GM12878 (cell line): Measurements from ENCODE around the gene CLDN9. TPM values are rescaled to one million over a fixed set of nuclear protein-coding genes. Genes with fewer than 3 reads are reported as not detected.

Source experiments
- FOS ChIP-seq: IDR thresholded peaks from 3 replicates; pipeline ENCODE4 v1.6.1; 2011; ENCODE audit warnings: borderline replicate concordance; ENCODE audit not compliant: insufficient read length; ENCODE audit errors: extremely low read depth
- GATAD2B ChIP-seq: fragments of 450-650 bp; conservative IDR thresholded peaks from 2 replicates; pipeline ENCODE4 v1.6.1; 2017; ENCODE audit warnings: low read depth, mild to moderate bottlenecking, moderate library complexity
- polyA plus RNA-seq, 11 experiments: library from polyadenylated mRNA; depleted of rRNA in 4 of 11; unstranded in 6 of 11; stranded (reverse) in 5 of 11; fragments of >200 nt; fragmentation: Nextera tagmentation in 4 of 11; fragmentation: Illumina TruSeq in 1 of 11; extraction: Ambion mirVana in 4 of 11; extraction: Trizol in 1 of 11; gene quantifications; 1 replicate in 1 of 11; 2 replicates in 10 of 11; pipeline versions ENCODE4 v1.2.1 to v1.2.3, GENCODE V29; 2011 to 2016; ENCODE audit warnings: inconsistent platforms in 2 of 11, missing spikeins in 2 of 11, low read depth in 1 of 11
- total RNA-seq, 4 experiments: library from RNA; depleted of rRNA in 3 of 4; stranded (reverse); fragments of >200 nt in 3 of 4; fragmentation: Illumina TruSeq in 1 of 4; extraction: Trizol in 1 of 4; gene quantifications; 2 replicates each; pipeline versions ENCODE4 v1.2.1 to v1.2.3, GENCODE V29; 2013 to 2021
- TF ChIP-seq, protein P1 (sequence below): fragments of 450-650 bp; IDR thresholded peaks from 2 replicates; pipeline ENCODE4 v1.6.1; 2018; ENCODE audit warnings: borderline replicate concordance, mild to moderate bottlenecking; ENCODE audit not compliant: partially characterized antibody
- TF ChIP-seq, protein P2 (sequence below): fragments of 450-650 bp; conservative IDR thresholded peaks from 2 replicates; pipeline ENCODE4 v1.6.1; 2017; ENCODE audit warnings: mild to moderate bottlenecking, moderate library complexity
- TF ChIP-seq, protein P3 (sequence below): IDR thresholded peaks from 2 replicates; pipeline ENCODE4 v1.6.1; 2011; ENCODE audit warnings: borderline replicate concordance, low read depth, mild to moderate bottlenecking, moderate library complexity, mixed read lengths, low read length; ENCODE audit not compliant: insufficient read depth; ENCODE audit errors: extremely low read length
- TF ChIP-seq, protein P4 (sequence below): fragments of 450-650 bp; IDR thresholded peaks from 2 replicates; pipeline ENCODE4 v1.6.1; 2017; ENCODE audit warnings: mild to moderate bottlenecking, moderate library complexity

CLDN9 gene
- total and polyA plus RNA-seq, 10 of the 15 experiments (the other 5 are each of a cell fraction or from before 2014, with no cell fraction given) = not detected

DNA sequence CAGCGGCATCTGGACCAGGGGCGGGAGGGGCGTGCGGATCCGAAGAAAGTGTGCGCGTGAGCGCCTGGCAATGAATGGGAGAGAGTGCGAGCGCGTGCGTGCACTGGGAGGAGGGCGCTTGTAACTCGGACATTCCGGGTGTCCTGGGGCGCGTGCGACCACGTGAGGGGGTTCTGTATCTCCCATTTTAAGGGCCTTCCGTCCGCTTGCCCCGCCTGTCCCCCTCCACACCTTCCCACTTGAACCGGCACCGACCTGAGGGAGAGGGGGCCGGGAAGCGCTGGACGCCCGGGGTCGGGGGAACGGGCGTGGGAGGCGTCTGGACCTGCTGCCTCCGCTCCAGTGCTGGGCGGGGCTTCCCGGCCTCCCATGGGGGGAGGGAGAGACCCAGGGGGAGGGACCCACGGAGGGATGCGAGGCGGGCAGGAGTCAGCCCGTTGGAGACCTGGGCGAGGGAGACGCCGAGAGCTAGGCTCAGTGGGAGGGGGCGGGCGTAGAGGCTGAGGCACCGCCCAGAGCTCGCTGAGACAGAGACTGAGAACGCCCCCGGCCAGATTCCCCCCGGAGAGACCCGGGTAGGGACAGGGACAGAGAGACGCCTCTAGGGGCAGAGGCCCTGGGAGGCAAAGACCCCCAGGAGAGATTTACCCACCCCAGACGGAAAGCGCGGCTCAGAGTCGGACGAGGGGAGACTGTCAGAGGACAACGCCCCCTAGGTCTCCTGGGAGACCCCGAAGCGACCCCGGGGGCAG, 48.8 kb upstream of the CLDN9 start, which contains the start of gene KREMEN2 (continued):
- TF ChIP-seq, protein P1, sequence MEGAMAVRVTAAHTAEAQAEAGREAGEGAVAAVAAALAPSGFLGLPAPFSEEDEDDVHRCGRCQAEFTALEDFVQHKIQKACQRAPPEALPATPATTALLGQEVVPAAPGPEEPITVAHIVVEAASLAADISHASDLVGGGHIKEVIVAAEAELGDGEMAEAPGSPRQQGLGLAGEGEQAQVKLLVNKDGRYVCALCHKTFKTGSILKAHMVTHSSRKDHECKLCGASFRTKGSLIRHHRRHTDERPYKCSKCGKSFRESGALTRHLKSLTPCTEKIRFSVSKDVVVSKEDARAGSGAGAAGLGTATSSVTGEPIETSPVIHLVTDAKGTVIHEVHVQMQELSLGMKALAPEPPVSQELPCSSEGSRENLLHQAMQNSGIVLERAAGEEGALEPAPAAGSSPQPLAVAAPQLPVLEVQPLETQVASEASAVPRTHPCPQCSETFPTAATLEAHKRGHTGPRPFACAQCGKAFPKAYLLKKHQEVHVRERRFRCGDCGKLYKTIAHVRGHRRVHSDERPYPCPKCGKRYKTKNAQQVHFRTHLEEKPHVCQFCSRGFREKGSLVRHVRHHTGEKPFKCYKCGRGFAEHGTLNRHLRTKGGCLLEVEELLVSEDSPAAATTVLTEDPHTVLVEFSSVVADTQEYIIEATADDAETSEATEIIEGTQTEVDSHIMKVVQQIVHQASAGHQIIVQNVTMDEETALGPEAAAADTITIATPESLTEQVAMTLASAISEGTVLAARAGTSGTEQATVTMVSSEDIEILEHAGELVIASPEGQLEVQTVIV = no peak
- TF ChIP-seq GATAD2B = peak; percentile 44
- TF ChIP-seq, protein P2, sequence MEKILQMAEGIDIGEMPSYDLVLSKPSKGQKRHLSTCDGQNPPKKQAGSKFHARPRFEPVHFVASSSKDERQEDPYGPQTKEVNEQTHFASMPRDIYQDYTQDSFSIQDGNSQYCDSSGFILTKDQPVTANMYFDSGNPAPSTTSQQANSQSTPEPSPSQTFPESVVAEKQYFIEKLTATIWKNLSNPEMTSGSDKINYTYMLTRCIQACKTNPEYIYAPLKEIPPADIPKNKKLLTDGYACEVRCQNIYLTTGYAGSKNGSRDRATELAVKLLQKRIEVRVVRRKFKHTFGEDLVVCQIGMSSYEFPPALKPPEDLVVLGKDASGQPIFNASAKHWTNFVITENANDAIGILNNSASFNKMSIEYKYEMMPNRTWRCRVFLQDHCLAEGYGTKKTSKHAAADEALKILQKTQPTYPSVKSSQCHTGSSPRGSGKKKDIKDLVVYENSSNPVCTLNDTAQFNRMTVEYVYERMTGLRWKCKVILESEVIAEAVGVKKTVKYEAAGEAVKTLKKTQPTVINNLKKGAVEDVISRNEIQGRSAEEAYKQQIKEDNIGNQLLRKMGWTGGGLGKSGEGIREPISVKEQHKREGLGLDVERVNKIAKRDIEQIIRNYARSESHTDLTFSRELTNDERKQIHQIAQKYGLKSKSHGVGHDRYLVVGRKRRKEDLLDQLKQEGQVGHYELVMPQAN = 0 out of 2 replicates have a peak, but pooled peaks have one; percentile 19
- TF ChIP-seq, protein P3, sequence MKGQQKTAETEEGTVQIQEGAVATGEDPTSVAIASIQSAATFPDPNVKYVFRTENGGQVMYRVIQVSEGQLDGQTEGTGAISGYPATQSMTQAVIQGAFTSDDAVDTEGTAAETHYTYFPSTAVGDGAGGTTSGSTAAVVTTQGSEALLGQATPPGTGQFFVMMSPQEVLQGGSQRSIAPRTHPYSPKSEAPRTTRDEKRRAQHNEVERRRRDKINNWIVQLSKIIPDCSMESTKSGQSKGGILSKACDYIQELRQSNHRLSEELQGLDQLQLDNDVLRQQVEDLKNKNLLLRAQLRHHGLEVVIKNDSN = peak; percentile 25
- TF ChIP-seq, protein P4, sequence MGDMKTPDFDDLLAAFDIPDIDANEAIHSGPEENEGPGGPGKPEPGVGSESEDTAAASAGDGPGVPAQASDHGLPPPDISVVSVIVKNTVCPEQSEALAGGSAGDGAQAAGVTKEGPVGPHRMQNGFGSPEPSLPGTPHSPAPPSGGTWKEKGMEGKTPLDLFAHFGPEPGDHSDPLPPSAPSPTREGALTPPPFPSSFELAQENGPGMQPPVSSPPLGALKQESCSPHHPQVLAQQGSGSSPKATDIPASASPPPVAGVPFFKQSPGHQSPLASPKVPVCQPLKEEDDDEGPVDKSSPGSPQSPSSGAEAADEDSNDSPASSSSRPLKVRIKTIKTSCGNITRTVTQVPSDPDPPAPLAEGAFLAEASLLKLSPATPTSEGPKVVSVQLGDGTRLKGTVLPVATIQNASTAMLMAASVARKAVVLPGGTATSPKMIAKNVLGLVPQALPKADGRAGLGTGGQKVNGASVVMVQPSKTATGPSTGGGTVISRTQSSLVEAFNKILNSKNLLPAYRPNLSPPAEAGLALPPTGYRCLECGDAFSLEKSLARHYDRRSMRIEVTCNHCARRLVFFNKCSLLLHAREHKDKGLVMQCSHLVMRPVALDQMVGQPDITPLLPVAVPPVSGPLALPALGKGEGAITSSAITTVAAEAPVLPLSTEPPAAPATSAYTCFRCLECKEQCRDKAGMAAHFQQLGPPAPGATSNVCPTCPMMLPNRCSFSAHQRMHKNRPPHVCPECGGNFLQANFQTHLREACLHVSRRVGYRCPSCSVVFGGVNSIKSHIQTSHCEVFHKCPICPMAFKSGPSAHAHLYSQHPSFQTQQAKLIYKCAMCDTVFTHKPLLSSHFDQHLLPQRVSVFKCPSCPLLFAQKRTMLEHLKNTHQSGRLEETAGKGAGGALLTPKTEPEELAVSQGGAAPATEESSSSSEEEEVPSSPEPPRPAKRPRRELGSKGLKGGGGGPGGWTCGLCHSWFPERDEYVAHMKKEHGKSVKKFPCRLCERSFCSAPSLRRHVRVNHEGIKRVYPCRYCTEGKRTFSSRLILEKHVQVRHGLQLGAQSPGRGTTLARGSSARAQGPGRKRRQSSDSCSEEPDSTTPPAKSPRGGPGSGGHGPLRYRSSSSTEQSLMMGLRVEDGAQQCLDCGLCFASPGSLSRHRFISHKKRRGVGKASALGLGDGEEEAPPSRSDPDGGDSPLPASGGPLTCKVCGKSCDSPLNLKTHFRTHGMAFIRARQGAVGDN = no peak
- no peak for TF ChIP-seq FOS
